NB4 (cell line): Measurements from ENCODE around the gene SCD5.

Experiments used
- DNase-seq: peaks from one replicate; pipeline ENCODE4 v3.0.0; 2010; ENCODE audit warnings: low read depth
- H3K4me3 ChIP-seq: one replicate; pipeline ENCODE4 v1.5.1; 2011; ENCODE audit warnings: mild to moderate bottlenecking, low read depth, low read length, moderate library complexity
- MYC ChIP-seq: IDR thresholded peaks from 2 replicates; pipeline ENCODE4 v1.6.1; 2011; ENCODE audit warnings: low read depth, low read length
- POLR2A ChIP-seq: IDR thresholded peaks from 2 replicates; pipeline ENCODE4 v1.6.1; 2011; ENCODE audit warnings: mild to moderate bottlenecking; ENCODE audit not compliant: insufficient read length; ENCODE audit errors: extremely low read depth
- TF ChIP-seq, protein P1 (sequence below): IDR thresholded peaks from one replicate; pipeline ENCODE4 v1.5.1; 2012; ENCODE audit warnings: low read depth, low read length
- TF ChIP-seq, protein P2 (sequence below): IDR thresholded peaks from 2 replicates; pipeline ENCODE4 v1.6.1; 2011; ENCODE audit warnings: low read depth, low read length

SCD5 gene

GRCh38 chr4:82611527-82611926, 187.1 kb downstream of the SCD5 start:
- no peak for DNase-seq
- no peak for TF ChIP-seq POLR2A

GRCh38 chr4:82610041-82610440, 188.6 kb downstream of the SCD5 start:
- no peak for DNase-seq
- TF ChIP-seq, protein P1, sequence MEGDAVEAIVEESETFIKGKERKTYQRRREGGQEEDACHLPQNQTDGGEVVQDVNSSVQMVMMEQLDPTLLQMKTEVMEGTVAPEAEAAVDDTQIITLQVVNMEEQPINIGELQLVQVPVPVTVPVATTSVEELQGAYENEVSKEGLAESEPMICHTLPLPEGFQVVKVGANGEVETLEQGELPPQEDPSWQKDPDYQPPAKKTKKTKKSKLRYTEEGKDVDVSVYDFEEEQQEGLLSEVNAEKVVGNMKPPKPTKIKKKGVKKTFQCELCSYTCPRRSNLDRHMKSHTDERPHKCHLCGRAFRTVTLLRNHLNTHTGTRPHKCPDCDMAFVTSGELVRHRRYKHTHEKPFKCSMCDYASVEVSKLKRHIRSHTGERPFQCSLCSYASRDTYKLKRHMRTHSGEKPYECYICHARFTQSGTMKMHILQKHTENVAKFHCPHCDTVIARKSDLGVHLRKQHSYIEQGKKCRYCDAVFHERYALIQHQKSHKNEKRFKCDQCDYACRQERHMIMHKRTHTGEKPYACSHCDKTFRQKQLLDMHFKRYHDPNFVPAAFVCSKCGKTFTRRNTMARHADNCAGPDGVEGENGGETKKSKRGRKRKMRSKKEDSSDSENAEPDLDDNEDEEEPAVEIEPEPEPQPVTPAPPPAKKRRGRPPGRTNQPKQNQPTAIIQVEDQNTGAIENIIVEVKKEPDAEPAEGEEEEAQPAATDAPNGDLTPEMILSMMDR, result no peak
- no peak for TF ChIP-seq MYC
- no peak for TF ChIP-seq POLR2A
- TF ChIP-seq, protein P2, sequence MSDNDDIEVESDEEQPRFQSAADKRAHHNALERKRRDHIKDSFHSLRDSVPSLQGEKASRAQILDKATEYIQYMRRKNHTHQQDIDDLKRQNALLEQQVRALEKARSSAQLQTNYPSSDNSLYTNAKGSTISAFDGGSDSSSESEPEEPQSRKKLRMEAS, result no peak

More at GRCh38 chr4:82611527-82611926, 187.1 kb downstream of the SCD5 start:
- H3K4me3 ChIP-seq, result no peak overlapping the region

GRCh38 chr4:82606622-82607021, 192.0 kb downstream of the SCD5 start:
- H3K4me3 ChIP-seq, result no peak overlapping the region
- TF ChIP-seq, protein P2, result no peak
- no peak for TF ChIP-seq MYC
- TF ChIP-seq, protein P1, result no peak
- no peak for TF ChIP-seq POLR2A
- no peak for DNase-seq

More at GRCh38 chr4:82610041-82610440, 188.6 kb downstream of the SCD5 start:
- no peak overlapping the region for H3K4me3 ChIP-seq

DNA sequence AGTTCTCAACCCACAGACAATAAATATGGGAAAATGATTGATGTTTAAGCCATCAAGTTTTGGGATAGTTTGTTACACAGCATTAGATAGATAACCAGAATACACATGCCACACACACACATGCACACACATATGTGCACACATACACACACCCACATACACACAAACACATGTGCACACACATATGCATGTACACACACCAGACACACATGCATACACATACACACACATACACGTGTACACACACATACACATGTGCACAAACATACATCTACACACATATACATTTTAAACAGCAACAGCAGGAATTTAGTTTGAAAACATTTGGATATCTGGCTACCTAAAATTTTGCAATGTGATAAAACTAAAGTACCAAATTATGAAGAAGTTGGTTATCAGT, 194.1 kb downstream of the SCD5 start:
- TF ChIP-seq, protein P2, result no peak
- TF ChIP-seq POLR2A (no peak), MYC (no peak)
- TF ChIP-seq, protein P1, result no peak
- no peak for DNase-seq
- no peak overlapping the region for H3K4me3 ChIP-seq

DNA sequence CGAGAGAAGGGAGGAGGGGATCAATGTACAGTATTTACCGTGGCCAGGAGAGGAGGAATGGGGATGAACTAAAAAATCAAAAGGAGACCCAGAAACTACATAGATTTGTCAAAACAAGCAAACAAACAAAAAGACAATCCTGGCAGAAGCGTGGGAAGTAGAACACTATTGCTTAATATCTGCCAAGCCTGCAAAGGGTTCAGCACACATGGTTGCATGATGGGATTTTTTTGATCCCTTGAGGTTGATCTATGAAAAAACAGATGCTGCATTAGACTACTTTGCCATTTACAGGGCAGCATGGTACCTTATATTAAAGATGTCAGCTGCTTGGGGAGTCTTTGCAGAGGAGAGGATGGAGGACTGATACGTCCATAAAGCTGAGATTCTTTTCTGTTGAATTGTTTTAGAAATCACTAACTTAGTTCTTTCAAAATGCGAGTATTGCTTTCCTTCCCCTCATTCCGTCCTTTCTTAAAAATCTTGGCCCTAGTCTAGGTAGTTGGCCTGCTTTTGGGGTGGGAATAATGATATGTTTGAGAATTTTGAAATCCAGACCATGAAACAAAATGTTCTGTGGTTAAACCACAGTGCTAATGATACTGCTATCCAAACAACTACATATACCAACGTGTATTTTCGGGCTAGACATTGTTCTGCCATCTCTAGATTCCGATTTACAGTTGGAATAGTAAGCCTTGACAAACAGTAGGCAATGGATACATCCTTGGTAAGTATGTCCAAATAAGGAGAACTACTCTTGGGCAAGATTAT, 197.2 kb downstream of the SCD5 start:
- no peak overlapping the region for H3K4me3 ChIP-seq
- peak; percentile 6 for DNase-seq
- TF ChIP-seq MYC (no peak), POLR2A (no peak)
- TF ChIP-seq, protein P1, result no peak
- TF ChIP-seq, protein P2, result no peak

- TF ChIP-seq POLR2A (no peak), MYC (no peak)
- TF ChIP-seq, protein P1, result no peak
- TF ChIP-seq, protein P2, result no peak
- DNase-seq, result peak; percentile 16
- H3K4me3 ChIP-seq, result no peak overlapping the region
Measured at GRCh38 chr4:82599336-82599735, 199.3 kb downstream of the SCD5 start.
